ENCODE results near the gene YPEL4. TPM values are rescaled to one million over a fixed set of nuclear protein-coding genes. Genes with fewer than 3 reads are reported as not detected.

Gene YPEL4, protein sequence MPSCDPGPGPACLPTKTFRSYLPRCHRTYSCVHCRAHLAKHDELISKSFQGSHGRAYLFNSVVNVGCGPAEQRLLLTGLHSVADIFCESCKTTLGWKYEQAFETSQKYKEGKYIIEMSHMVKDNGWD
- 2.0 and 2.4 TPM in 2 replicates for total RNA-seq (2014; rRNA removed; shearing (Covaris generic))

DNA sequence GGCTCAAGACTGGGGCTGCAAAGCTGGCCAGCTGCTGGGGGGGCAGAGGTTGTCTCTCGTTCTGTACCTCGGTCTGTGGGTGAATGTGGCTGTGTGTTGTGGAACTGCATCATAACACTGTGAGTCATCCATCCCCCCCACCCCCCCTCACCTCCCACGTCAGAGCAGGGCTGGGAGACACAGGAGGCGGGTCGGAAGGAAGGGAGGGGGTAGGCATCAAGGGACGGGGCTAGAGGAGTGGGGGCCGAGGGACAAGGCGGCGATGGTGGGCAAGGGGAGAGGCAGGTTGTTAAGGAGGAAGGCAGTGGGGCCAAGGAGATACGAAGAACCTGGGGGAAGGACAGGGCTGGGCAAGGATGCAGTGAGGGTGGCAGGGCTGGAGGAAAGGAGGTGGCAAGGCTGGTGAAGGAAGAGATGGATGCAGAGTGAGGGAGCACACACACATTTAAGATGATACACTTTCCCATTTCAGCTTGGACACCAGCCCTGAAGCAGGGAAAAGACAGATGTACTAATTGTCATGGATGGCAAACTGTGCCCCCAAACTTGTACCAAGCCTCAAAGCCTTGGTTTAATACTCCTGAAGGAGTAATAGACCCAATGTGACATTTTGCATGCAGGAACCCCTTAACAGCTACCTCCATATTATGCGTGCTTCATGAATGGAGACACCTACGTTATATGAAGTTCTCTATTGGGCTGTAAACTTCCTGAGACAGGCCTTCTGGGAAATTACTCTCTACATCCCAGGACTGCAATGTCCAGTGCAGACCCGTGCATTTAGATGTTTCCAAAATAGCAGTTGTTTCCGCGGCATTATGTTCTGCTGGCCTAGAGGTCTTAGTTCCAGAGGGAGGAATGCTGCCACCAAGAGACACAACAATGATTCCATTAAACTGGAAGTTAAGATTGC lies at the start of gene YPEL4:
YPEL4 (minus strand) TSS at position 87 of the 913 bp plus-strand sequence. CDS start 2,805 bp downstream, outside the sequence.

DNA sequence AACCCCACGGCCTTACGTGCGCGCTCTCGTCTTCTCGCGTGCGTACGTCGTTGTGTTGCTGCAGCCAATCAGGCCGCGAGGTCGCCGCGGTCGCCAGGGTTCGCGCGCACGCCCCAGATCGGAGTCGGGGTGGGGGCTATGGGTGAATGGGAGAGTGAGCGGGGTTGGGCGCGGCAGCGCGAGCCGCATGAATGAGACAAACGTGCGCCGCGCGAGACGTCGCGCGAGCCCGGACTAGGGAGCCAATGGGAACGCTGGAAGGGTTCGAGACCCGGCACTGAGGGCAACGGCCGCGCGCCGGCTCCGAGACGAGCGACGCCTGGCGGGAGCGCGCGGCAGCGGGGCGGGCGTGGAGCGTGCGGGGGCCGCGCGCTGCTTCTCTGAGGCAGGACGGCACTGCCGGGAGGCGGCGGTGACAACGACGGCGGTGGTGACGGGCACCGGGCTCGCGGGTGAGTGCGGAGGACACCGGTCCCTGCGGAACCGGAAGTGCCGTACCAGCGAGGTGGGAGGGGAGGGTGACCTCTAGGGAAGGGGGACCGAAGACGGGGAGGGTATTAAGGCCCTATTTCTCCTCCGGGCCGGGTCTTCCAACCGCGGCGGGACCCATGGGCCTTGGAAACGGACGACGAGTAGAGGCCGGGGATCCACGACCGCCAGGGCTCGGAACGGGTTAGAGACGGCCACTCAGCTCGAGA lies 18.2 kb upstream of the YPEL4 start, which contains the start of gene ZDHHC5:
ZDHHC5 (plus strand) TSS at position 379 of the 698 bp plus-strand sequence. CDS start 4,977 bp downstream, outside the sequence.

DNA sequence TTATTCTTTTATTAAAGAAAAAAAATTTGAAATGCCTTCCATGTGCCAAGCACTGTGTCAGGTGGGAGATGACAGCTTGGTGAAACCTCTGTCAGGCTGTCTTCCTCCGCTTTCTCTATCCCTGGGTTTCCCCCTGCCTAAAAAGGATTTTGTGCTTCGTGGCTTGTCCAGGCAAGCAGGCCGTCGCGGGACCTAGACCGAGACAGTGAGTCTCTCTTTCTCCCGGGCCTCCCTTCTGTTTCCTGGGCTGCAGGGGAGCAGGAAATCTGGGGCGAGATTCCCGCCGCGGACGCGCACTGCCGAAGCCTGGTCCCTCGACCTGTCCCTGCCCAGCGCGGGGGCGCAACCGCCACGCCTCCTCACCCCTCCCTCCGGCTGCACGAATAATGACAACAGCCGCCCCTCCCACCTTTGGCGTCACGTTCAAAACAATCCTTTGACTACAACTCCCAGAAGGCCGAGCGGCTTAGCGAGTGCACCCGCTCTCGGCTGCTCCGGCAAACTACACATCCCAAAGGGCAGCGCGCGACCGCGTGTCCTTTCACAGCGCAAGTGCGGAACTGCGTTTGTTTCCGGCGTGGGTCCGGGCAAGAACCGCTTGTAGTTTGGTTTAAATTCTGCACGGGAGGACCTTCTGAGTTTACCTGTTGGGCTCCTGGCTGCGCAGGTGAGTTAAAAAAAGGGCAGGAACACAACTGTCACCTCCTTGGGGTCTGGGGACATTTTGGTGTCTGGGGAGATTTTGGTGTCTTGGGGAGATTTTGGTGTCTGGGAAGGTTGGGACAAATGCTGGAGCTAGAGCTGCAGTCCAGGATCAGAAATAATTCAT lies 7.7 kb upstream of the YPEL4 start, which contains the start of gene CLP1:
CLP1 (plus strand) TSS at position 569 of the 829 bp plus-strand sequence. CDS start 1,715 bp downstream, outside the sequence.

DNA sequence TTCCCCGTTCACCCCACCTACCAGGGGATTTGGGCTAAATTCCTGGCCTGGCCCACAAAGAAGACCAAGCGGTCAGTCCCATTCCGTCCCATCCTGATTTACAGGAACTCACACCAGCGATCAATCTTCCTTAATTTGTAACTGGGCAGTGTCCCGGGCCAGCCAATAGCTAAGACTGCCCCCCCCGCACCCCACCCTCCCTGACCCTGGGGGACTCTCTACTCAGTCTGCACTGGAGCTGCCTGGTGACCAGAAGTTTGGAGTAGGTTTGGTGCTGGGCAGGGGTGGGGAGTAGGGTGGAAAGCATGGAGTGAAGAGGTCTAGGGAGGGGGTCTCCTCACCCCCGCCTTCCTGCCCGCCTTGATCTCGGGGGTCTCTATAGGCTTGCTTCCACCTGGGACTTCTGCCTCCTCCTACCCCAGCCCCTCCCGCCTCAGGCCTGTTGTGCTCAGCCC lies 52.2 kb downstream of the YPEL4 start, which contains the start of gene SERPING1:
SERPING1 (plus strand) TSS at position 225 of the 455 bp plus-strand sequence. CDS start 586 bp downstream, outside the sequence.

Small RNA genes within 50 kb of the gene (small RNA-seq; reads per million reads assigned to genes)
- gene MIR130A: 17.9 reads per million, percentile 92 among the genes with 10 or more reads in this experiment

Other genes starting within 250 kb of the YPEL4 start
- 110 and 116 TPM in 2 replicates for gene SLC43A3, start 222.8 kb downstream of the YPEL4 start, total RNA-seq (2014; rRNA removed; shearing (Covaris generic))
- gene RTN4RL2, start 189.4 kb downstream of the YPEL4 start, total RNA-seq (2014; rRNA removed; shearing (Covaris generic)): 1.2 and 2.3 TPM in 2 replicates
- gene SLC43A1, start 134.2 kb downstream of the YPEL4 start, total RNA-seq (2014; rRNA removed; shearing (Covaris generic)): 15.6 and 17.5 TPM in 2 replicates
- gene TIMM10, start 119.2 kb downstream of the YPEL4 start, total RNA-seq (2014; rRNA removed; shearing (Covaris generic)): 144 and 159 TPM in 2 replicates
- not detected in 2 replicates for gene SMTNL1, start 112.3 kb downstream of the YPEL4 start, total RNA-seq (2014; rRNA removed; shearing (Covaris generic))
- 48.8 and 52.1 TPM in 2 replicates for gene UBE2L6, start 82.2 kb downstream of the YPEL4 start, total RNA-seq (2014; rRNA removed; shearing (Covaris generic))
- 0.42 TPM in 1 of 2 replicates, not detected in the other for gene SERPING1, start 52.2 kb downstream of the YPEL4 start, total RNA-seq (2014; rRNA removed; shearing (Covaris generic))
- 21.2 and 23.4 TPM in 2 replicates for gene CLP1, start 7.8 kb upstream of the YPEL4 start, total RNA-seq (2014; rRNA removed; shearing (Covaris generic))
- gene ZDHHC5, start 18.2 kb upstream of the YPEL4 start, total RNA-seq (2014; rRNA removed; shearing (Covaris generic)): 34.0 and 44.5 TPM in 2 replicates
- 28.5 and 33.3 TPM in 2 replicates for gene MED19, start 62.3 kb upstream of the YPEL4 start, total RNA-seq (2014; rRNA removed; shearing (Covaris generic))
- 130 and 134 TPM in 2 replicates for gene TMX2, start 62.7 kb upstream of the YPEL4 start, total RNA-seq (2014; rRNA removed; shearing (Covaris generic))
- gene SELENOH, start 91.6 kb upstream of the YPEL4 start, total RNA-seq (2014; rRNA removed; shearing (Covaris generic)): 363 and 391 TPM in 2 replicates
- gene BTBD18, start 101.9 kb upstream of the YPEL4 start, total RNA-seq (2014; rRNA removed; shearing (Covaris generic)): 0.04 and 0.13 TPM in 2 replicates
- gene CTNND1, start 111.9 kb upstream of the YPEL4 start, total RNA-seq (2014; rRNA removed; shearing (Covaris generic)): 98.3 and 102 TPM in 2 replicates

All from A375 (cell line).